Superior temporal gyrus (tissue), 1 donor: ENCODE results near the gene HNF1B.

ENCODE experiments used
- DNase-seq: peaks from one replicate; pipeline ENCODE4 v3.0.0-alpha.2; 2016; ENCODE audit errors: extremely low spot score

Gene HNF1B

DNA sequence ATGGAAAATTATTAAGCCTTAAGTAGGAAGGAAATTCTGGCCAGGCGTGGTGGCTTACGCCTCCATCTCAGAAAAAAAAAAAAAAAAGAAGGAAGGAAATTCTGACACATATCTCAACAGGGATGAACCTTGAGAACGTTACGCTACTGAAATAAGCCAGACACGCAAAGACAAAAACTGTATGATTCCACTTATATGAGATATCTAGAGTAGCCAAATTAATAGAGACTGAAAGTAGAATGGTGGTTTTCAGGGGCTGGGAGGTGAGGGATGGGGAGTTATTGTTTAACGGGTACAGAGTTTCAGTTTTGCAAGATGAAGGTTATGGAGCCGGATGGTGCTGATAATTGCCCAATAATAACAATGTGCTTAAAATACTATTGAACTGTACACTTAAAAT lies 16.2 kb upstream of the HNF1B start:
- DNase-seq: no peak

- DNase-seq: no peak
These were observed 14.3 kb upstream of the HNF1B start for GRCh38 chr17:37759014-37759637.

GRCh38 chr17:37756051-37756450 lies 11.2 kb upstream of the HNF1B start:
- no peak for DNase-seq

- no peak for DNase-seq
These were observed 10.6 kb upstream of the HNF1B start for GRCh38 chr17:37755455-37755854.

- DNase-seq: no peak
These were observed 9.5 kb upstream of the HNF1B start for GRCh38 chr17:37754363-37754762.

DNA sequence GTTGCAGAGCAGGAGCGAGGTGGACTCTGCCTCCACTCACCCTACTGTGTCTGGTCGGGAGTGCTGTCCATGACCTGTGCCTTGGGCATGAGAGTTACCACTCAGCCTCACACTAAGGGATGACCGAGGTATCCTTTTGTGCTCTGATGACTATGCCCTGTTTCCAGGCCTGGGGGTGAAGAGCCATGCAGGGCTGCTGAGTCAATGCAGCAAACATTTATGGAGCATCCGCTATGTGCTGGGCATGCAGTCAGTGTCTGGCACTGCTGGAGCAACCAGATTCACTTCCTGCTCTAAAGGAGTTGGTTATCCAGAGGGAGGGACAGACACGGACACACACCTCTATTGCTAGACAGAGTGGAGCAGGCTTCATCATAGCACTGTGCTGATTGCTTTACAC lies 7.6 kb upstream of the HNF1B start:
- no peak for DNase-seq

GRCh38 chr17:37750768-37751475 lies 6.1 kb upstream of the HNF1B start:
- no peak for DNase-seq

DNA sequence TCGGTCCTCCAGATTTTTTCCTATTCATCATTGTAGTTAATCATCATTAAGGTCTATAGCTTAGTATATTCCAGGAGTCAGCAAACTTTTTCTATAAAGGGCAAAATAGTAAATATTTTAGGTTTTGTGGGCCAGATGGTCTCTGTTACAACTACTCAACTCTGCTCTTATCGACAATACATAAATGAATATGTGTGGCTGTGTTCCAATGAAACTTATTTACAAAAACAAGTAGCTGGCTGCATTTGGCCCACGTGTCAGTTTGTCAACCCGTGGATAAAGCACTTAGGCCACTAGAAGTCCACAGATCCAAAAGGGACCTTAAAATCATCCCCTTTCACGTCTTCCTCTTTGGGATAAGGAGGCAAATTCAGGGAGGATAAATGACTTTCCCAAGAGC lies 5.4 kb upstream of the HNF1B start:
- DNase-seq: no peak

DNA sequence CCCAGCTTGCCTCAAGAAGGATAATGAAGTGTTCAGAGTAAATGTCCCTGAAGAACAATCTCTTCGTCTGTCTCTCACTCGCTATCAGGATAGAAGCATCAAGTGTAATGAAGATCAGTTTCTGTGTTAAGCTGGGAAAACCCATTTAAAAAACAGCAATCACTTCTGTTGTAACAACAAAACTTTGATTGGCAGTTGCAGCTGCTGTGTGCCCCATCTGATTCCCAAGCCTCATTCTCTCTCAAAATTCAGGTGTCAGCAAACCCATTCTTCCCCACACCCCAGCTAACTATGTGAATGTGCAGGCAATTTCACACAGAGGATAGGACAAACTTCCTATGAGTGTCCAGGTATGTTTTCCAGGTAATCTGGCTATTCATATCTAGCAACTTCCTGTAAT lies 2.4 kb upstream of the HNF1B start:
- no peak for DNase-seq

GRCh38 chr17:37746617-37747016 lies 1.8 kb upstream of the HNF1B start:
- DNase-seq: no peak

DNA sequence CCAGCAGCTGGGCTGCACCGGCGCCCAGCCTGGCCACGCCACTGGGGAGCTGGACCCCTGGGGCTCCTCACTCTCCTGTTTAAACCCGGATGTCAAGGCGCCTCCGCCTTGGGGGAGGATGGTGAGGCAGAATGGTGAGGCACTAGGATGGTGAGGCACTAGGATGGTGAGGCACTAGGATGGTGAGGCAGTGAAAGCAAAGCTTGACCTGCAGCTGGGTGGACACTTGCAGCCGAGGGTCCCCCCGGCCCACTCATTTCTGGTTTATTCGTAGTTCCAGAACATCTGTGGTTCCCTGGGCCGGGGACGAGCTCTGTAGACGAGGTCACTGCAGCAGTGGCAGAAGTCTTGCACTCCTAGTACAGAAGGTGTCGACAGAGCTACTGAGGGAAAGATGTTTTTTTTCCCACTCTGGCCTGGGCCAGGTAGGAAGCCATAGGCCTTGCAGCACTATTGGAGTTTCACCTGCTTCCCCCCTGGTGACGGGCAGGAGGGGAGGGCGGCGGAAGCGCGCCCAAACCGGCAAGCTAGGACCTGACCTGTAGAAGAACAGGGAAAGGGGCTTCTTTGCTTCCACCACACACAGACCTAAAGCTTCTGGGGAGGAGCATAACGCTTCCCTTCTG lies 1.1 kb upstream of the HNF1B start:
- DNase-seq: no peak

GRCh38 chr17:37744633-37744927 lies 279 bp downstream of the HNF1B start:
- DNase-seq: no peak

DNA sequence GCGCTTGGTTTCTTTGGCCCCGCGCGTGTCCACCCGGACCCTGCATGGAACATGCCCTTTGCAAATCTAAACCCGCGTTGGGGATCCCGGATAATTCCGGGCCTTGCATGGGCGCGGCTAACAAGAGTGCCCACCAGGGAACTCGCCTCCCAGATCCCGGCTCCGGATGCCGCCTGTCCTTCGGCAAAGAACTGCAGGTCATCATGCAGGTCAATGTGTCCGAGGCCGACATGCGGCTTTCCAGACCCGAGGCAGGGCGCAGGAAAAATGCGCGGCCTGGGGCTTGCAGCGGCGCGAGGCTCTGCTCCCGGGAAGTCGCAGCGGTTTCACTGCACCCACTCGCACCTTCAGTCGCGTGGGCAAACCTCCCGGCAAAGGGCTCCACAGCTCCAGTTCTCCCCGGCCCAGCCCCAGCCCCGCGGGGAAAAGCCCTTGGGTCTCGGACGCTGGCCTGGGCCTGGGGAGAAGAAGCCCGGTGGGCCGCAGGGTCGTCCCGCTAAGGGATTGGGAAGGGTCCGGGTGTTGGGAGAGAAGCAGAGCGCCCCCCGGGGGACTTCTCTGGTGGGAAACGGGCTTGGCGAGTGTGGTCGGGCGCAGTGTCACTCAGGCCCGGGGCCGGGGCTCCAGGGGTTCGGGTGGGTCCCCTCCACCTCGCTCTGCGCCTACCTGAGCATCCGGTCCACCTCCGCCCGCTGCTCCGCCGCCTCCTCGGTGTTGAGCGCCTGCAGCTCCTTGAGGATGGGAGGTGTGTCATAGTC lies 805 bp downstream of the HNF1B start:
- no peak for DNase-seq

DNA sequence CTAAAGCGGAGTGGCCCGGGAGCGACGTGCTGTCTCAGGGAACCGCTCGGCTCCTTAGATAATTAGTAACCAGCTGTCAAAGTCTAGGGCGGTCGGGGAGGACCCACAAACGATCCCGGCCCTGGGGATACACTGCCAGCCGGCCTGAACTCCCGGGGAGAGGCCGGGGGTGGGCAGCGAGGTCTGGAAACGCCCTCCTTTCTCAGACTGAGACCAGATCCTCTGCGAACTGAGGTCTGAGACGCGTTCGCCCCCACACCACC lies 1.3 kb downstream of the HNF1B start:
- DNase-seq: no peak

GRCh38 chr17:37742762-37743611 lies 1.9 kb downstream of the HNF1B start:
- no peak for DNase-seq

DNA sequence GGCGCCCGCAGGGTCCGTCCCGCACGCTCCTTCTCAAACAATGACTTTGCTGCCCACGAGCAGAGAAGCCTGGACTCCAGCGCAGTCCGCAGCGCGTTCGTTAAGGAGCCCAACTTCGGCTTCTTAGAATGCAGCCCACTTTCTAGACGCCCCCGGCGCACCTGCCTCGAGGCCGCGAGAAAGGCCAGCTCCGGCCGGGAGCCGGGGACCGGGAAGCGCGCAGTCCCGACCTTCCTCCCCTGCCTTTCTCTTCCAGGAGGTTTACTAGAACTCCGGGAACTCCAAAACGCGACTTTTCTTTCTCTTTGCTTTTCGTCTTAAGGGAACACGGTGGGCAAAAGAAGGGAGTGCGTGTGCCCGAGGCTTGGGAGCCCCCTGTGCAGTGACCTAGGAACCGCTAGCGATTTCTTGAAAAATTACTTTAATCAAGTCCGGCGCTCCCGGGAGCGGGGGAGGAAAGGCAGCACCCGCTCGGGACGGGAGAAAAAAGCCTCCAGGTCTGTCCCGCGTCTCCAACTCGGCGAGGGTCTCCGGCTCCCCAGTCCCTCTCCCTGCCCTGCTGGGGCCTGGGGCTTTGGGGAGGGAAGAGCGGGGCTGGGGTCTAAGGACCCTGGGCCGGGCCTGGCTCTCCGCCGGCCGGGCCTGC lies 2.6 kb downstream of the HNF1B start:
- no peak for DNase-seq

GRCh38 chr17:37741341-37742115 lies 3.3 kb downstream of the HNF1B start:
- DNase-seq: no peak

GRCh38 chr17:37740915-37741314 lies 3.9 kb downstream of the HNF1B start:
- no peak for DNase-seq

GRCh38 chr17:37737971-37738370 lies 6.9 kb downstream of the HNF1B start:
- no peak for DNase-seq

DNA sequence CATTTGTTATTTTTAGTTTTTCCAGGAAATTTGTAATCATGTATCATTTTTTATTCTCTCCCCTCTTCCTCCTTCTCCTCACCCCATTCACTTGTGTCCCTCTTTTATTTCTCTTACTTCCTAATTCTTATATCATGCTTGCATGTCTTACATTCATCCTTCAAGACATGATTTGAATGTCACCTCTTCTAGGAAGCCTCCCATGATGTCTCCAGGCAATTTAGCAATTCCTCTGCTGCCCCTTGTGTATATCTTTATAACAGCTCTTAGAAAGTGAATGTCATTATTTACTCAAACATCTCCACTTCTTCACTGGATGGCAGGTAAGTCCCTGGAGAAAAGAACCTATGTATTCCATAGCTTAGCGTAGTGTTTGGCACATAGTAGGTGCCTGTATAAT lies 7.8 kb downstream of the HNF1B start:
- DNase-seq: no peak

DNA sequence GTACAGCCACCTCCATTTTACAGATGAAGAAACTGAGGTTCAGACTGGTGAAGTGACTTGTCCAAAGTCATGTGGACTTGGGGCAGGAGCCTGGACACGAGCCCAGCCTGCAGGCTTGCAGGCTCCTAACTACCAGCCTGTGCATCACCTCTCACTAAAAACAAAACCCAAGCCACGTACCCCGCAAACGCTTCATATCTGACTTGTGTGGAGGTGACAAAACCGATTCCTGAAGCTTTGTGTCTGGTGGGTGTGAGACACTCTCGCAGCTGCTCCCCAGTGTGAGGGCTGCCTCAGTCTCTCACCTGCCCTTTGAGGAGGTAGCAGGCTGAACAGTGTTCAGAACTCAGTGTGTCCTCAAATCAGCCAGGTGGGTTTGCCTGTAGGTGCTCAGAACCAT lies 8.4 kb downstream of the HNF1B start:
- no peak for DNase-seq
